ENCODE measurements around the gene ZNF511. TPM values are rescaled to one million over a fixed set of nuclear protein-coding genes. Genes with fewer than 3 reads are reported as not detected.

The ZNF511 gene
- total and polyA plus RNA-seq, 5 donors from 2014 or later: 29.1 to 96.4 (median 77.6) TPM

DNA sequence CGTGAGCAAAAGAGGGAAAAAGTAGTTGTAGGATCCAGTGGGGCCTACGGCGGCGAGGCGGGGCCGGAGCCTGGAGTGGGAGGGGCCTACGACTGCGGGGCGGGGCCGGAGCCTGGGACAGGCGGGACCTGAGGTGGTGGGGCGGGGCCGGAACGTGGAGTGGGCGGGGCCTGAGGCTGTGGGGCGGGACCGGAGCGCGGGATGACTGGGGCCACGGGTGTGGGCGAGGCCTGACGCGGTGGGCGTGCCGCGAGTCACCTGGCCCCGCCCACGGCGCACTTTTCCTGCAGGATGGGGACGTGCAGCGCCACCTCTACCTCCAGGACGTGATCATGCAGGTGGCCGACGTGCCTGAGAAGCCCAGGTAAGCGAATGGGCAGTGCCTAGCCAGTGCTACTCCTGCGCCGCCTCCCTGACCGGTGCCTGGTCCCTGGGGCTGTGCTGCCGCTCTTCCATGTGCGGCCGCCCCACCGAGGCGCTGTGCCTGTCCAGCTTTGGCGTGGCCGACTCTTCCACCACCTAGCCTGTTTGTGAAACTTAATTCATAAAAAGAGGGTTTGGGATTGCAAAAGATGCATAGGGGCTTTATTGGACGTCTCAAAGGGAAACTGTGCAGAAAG is 496 bp downstream of the ZNF511 start:
- Mint-ChIP-seq H3K4me3 (peak overlapping the region; percentile 80 to 87 (median 82)), H3K27me3 (peaks cover 9% of the 10 kb centered on the region), H3K4me1 (peaks cover 10 to 42% (median 19%) of the 10 kb centered on the region in 4 donors), H3K9me3 (peaks cover 0 to 3% (median 0%) of the 10 kb centered on the region in 7 donors), H3K27ac (peak overlapping the region; percentile 43 to 90 (median 65)), H3K36me3 (peaks cover 14% of the 10 kb centered on the region)
- peak overlapping the region; percentile 44 for H3K4me3 ChIP-seq (ENCODE audit: low read depth, low read length)
- H3K4me1 ChIP-seq (ENCODE audit: control insufficient read depth, insufficient read depth, low read length, poor library complexity, severe bottlenecking): peaks cover 18% of the 10 kb centered on the region
- no peaks in the 10 kb centered on the region for H3K27me3 ChIP-seq (ENCODE audit: control insufficient read depth, insufficient read depth, low read length)
- peaks cover 26% of the 10 kb centered on the region for H3K36me3 ChIP-seq (ENCODE audit: control insufficient read depth, insufficient read depth, low read length)
- ATAC-seq (ENCODE audit: low read depth in 2 of 2) (peak; percentile 80 to 82), DNase-seq (peak; percentile 84 to 94 (median 89))
- peak overlapping the region; percentile 99 for H3K27ac ChIP-seq (ENCODE audit: insufficient read depth, low read length, poor library complexity, severe bottlenecking)
- no peaks in the 10 kb centered on the region for H3K9me3 ChIP-seq (ENCODE audit: control insufficient read depth in 2 of 2, low read length in 2 of 2)

DNA sequence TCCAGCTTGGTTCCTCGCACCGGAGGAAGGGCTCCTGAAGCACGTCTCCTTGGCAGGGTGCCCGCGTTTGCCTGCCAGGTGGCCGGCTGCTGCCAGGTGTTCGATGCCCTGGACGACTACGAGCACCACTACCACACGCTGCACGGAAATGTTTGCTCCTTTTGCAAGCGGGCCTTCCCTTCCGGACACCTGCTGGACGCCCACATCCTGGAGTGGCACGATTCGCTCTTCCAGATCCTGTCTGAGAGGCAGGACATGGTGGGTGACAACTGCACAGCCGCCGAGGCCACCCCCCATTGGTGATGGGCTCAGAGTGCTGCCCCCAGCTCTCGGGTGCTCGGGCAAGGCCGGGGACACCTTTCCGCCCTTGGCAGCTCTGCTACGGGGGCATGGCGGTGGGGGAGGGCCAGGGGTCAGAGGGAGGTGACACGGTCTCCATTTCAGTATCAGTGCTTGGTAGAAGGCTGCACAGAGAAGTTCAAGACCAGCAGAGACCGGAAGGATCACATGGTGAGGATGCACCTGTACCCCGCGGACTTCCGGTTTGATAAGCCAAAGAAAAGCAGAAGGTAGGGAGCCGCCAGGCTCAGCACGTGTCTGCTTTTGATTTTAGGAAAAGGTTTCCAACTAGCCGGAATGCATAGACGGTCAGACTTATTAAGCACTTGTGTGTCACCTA is 1.1 kb downstream of the ZNF511 start:
- peak overlapping the region in 2 of 3 donors; percentile 65 for H3K27ac Mint-ChIP-seq
- Histone ChIP-seq H3K27ac (ENCODE audit: insufficient read depth, low read length, poor library complexity, severe bottlenecking) (peak overlapping the region; percentile 99), H3K36me3 (ENCODE audit: control insufficient read depth, insufficient read depth, low read length) (peaks cover 26% of the 10 kb centered on the region), H3K4me1 (ENCODE audit: control insufficient read depth, insufficient read depth, low read length, poor library complexity, severe bottlenecking) (peaks cover 18% of the 10 kb centered on the region), H3K4me3 (ENCODE audit: low read depth, low read length) (no peak overlapping the region), H3K27me3 (ENCODE audit: control insufficient read depth, insufficient read depth, low read length) (no peaks in the 10 kb centered on the region), H3K9me3 (ENCODE audit: control insufficient read depth in 2 of 2, low read length in 2 of 2) (no peaks in the 10 kb centered on the region)
- H3K4me1 Mint-ChIP-seq: peaks cover 10 to 41% (median 16%) of the 10 kb centered on the region in 4 donors
- peaks cover 9% of the 10 kb centered on the region for H3K27me3 Mint-ChIP-seq
- H3K9me3 Mint-ChIP-seq: peaks cover 0 to 3% (median 0%) of the 10 kb centered on the region in 7 donors
- ATAC-seq (ENCODE audit: low read depth in 2 of 2) (no peak), DNase-seq (no peak)
- H3K36me3 Mint-ChIP-seq: peaks cover 11% of the 10 kb centered on the region
- H3K4me3 Mint-ChIP-seq: peak overlapping the region; percentile 76 to 87 (median 82)

DNA sequence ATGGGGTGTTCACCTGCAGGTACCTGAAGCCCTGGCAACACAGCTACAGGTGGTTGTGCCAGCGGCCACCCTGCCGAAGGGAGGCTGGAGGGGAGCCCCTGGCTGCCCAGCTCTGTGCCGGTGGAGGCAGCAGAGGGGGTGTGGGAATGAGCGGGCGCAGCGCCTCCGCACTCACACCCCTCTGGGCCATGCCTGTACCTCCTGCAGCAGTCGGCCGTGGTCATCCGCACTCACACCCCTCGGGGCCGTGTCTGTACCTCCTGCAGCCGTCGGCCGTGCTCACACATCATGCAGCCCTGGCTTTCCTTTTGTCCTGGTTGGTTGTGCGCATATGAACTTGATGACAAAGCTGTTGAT is 1.7 kb downstream of the ZNF511 start:
- peak overlapping the region in 3 of 4 donors; percentile 52 to 76 (median 72) for H3K4me3 Mint-ChIP-seq

DNA sequence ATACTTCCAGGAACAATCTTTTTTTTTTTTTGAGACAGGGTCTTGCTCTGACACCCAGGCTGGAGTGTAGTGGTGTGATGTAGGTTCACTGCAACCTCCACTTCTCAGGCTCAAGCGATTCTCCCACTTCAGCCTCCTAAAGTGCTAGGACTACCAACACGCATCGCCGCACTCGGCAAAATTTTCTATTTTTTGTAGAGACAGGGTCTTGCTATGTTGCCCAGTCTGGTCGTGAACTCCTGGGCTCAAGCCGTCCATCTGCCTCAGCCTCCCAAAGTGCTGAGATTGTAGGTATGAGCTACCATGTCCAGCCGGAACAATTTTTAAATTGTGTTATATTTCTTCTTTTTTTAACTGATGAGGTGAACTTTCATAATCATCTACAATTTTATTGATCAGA is 2.1 kb downstream of the ZNF511 start:
- no peak overlapping the region for H3K27ac Mint-ChIP-seq
- Histone ChIP-seq H3K9me3 (ENCODE audit: control insufficient read depth in 2 of 2, low read length in 2 of 2) (no peaks in the 10 kb centered on the region), H3K4me1 (ENCODE audit: control insufficient read depth, insufficient read depth, low read length, poor library complexity, severe bottlenecking) (peaks cover 18% of the 10 kb centered on the region), H3K36me3 (ENCODE audit: control insufficient read depth, insufficient read depth, low read length) (peaks cover 22% of the 10 kb centered on the region), H3K27me3 (ENCODE audit: control insufficient read depth, insufficient read depth, low read length) (no peaks in the 10 kb centered on the region), H3K4me3 (ENCODE audit: low read depth, low read length) (no peak overlapping the region), H3K27ac (ENCODE audit: insufficient read depth, low read length, poor library complexity, severe bottlenecking) (no peak overlapping the region)
- DNase-seq (no peak), ATAC-seq (ENCODE audit: low read depth in 2 of 2) (no peak)
- peaks cover 11% of the 10 kb centered on the region for H3K36me3 Mint-ChIP-seq
- peaks cover 0 to 3% (median 0%) of the 10 kb centered on the region in 7 donors for H3K9me3 Mint-ChIP-seq
- peaks cover 8 to 32% (median 13%) of the 10 kb centered on the region in 4 donors for H3K4me1 Mint-ChIP-seq
- peak overlapping the region; percentile 43 to 78 (median 54) for H3K4me3 Mint-ChIP-seq
- H3K27me3 Mint-ChIP-seq: peaks cover 9% of the 10 kb centered on the region

More for the DNA sequence above, 1.7 kb downstream of the ZNF511 start:
- Histone ChIP-seq H3K27me3 (ENCODE audit: control insufficient read depth, insufficient read depth, low read length) (no peaks in the 10 kb centered on the region), H3K4me3 (ENCODE audit: low read depth, low read length) (no peak overlapping the region), H3K9me3 (ENCODE audit: control insufficient read depth in 2 of 2, low read length in 2 of 2) (no peaks in the 10 kb centered on the region), H3K36me3 (ENCODE audit: control insufficient read depth, insufficient read depth, low read length) (peaks cover 26% of the 10 kb centered on the region), H3K4me1 (ENCODE audit: control insufficient read depth, insufficient read depth, low read length, poor library complexity, severe bottlenecking) (peaks cover 18% of the 10 kb centered on the region), H3K27ac (ENCODE audit: insufficient read depth, low read length, poor library complexity, severe bottlenecking) (no peak overlapping the region)
- H3K27me3 Mint-ChIP-seq: peaks cover 9% of the 10 kb centered on the region
- no peak for ATAC-seq (ENCODE audit: low read depth in 2 of 2)
- peaks cover 0 to 3% (median 0%) of the 10 kb centered on the region in 7 donors for H3K9me3 Mint-ChIP-seq
- peaks cover 11% of the 10 kb centered on the region for H3K36me3 Mint-ChIP-seq
- peak overlapping the region in 1 of 3 donors; percentile 65 for H3K27ac Mint-ChIP-seq
- peaks cover 10 to 36% (median 13%) of the 10 kb centered on the region in 4 donors for H3K4me1 Mint-ChIP-seq
- no peak for DNase-seq

DNA sequence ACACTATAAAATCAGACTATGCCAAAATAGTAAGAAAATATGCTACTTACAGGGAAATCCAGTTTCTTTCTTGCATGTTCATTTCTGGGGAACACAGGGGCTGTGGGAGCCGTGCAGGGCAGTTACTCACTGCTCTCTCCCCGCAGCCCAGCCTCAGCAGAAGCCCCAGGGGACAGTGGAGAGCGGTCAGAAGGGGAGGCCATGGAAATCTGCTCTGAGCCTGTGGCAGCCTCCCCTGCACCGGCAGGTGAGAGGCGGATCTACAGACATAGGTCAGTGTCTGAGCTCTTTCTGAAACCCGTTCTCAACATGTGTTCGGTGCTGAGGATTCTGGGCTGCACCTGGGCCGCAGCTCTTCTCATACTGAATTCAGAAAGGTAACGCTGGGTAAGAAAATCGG is 2.9 kb downstream of the ZNF511 start:
- H3K27ac ChIP-seq (ENCODE audit: insufficient read depth, low read length, poor library complexity, severe bottlenecking): no peak overlapping the region
- peaks cover 11% of the 10 kb centered on the region for H3K36me3 Mint-ChIP-seq
- H3K4me1 Mint-ChIP-seq: peaks cover 8 to 28% (median 13%) of the 10 kb centered on the region in 4 donors
- H3K4me1 ChIP-seq (ENCODE audit: control insufficient read depth, insufficient read depth, low read length, poor library complexity, severe bottlenecking): peaks cover 18% of the 10 kb centered on the region
- H3K27ac Mint-ChIP-seq: peak overlapping the region in 1 of 3 donors; percentile 64
- ATAC-seq (ENCODE audit: low read depth in 2 of 2): no peak
- H3K4me3 Mint-ChIP-seq: peak overlapping the region in 3 of 4 donors; percentile 7 to 78 (median 52)
- no peaks in the 10 kb centered on the region for H3K9me3 ChIP-seq (ENCODE audit: control insufficient read depth in 2 of 2, low read length in 2 of 2)
- H3K27me3 ChIP-seq (ENCODE audit: control insufficient read depth, insufficient read depth, low read length): no peaks in the 10 kb centered on the region
- no peak for DNase-seq
- H3K4me3 ChIP-seq (ENCODE audit: low read depth, low read length): no peak overlapping the region
- H3K36me3 ChIP-seq (ENCODE audit: control insufficient read depth, insufficient read depth, low read length): peaks cover 22% of the 10 kb centered on the region
- H3K9me3 Mint-ChIP-seq: peaks cover 0 to 3% (median 0%) of the 10 kb centered on the region in 7 donors
- H3K27me3 Mint-ChIP-seq: peaks cover 9% of the 10 kb centered on the region

DNA sequence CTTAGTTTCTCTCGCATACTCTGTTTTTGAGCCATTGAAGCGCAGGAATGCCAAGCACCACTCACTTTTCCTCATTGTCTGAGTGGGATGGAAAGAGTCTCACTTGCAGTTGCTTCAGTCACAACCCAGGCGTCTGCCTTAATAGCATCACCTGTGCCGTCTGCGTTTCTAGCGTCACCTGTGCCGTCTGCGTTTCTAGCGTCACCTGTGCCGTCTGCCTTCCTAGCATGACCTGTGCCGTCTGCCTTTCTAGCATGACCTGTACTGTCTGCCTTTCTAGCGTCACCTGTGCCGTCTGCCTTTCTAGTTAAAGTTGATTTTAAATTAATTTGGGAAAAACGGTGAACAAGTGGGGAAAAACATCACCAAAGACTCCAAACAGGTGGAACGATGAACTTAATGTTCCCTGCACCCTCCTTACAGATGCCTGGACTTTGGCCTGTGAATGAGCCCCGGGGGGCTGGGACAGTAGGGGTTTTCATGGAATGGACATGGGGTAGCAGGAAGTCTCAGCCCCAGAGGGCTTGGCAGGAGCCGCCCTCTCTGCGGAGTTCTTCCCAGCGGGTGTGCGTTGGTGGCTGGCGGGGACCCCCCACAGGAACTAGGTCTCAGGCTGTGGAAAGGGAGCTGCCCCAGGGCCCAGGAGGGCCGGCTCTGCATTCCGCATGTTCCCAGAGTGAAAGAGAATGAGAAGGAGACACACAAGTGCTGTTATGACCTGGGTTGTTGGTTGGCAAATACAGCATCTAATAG is 3.5 kb downstream of the ZNF511 start:
- peaks cover 9% of the 10 kb centered on the region for H3K27me3 Mint-ChIP-seq
- H3K9me3 Mint-ChIP-seq: peaks cover 0 to 3% (median 0%) of the 10 kb centered on the region in 7 donors

DNA sequence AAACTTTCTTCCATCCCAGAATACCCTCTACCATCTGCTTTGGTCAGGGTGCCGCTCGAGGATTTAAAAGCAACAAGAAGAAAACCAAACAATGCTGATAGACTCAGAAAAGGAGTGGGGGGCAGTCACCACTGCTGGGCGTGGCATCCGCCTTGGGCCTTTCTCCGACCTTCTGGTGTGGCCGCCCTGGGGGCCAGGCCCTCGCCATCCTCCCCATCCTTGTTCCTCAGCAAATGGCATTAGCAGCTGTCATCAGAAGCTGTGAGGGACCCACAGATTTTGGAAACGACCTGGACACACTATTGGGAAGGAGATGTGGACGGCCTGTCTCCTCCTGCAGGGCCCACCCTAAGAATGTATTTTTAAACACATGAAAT is 4.0 kb downstream of the ZNF511 start:
- H3K27me3 Mint-ChIP-seq: peaks cover 7% of the 10 kb centered on the region
- Histone ChIP-seq H3K4me1 (ENCODE audit: control insufficient read depth, insufficient read depth, low read length, poor library complexity, severe bottlenecking) (peaks cover 8% of the 10 kb centered on the region), H3K36me3 (ENCODE audit: control insufficient read depth, insufficient read depth, low read length) (peaks cover 22% of the 10 kb centered on the region), H3K9me3 (ENCODE audit: control insufficient read depth in 2 of 2, low read length in 2 of 2) (no peaks in the 10 kb centered on the region), H3K27ac (ENCODE audit: insufficient read depth, low read length, poor library complexity, severe bottlenecking) (no peak overlapping the region), H3K27me3 (ENCODE audit: control insufficient read depth, insufficient read depth, low read length) (no peaks in the 10 kb centered on the region), H3K4me3 (ENCODE audit: low read depth, low read length) (no peak overlapping the region)
- peak overlapping the region in 1 of 3 donors; percentile 69 for H3K27ac Mint-ChIP-seq
- peak overlapping the region in 1 of 4 donors; percentile 52 for H3K4me3 Mint-ChIP-seq
- DNase-seq (no peak), ATAC-seq (ENCODE audit: low read depth in 2 of 2) (no peak)
- peaks cover 0 to 3% (median 0%) of the 10 kb centered on the region in 7 donors for H3K9me3 Mint-ChIP-seq
- H3K36me3 Mint-ChIP-seq: peaks cover 11% of the 10 kb centered on the region
- H3K4me1 Mint-ChIP-seq: peaks cover 2 to 17% (median 7%) of the 10 kb centered on the region in 4 donors

More for the DNA sequence above, 3.5 kb downstream of the ZNF511 start:
- Mint-ChIP-seq H3K27ac (peak overlapping the region in 2 of 3 donors; percentile 64 to 69), H3K4me1 (peaks cover 4 to 22% (median 11%) of the 10 kb centered on the region in 4 donors), H3K4me3 (peak overlapping the region in 2 of 4 donors; percentile 52 to 78), H3K36me3 (peaks cover 11% of the 10 kb centered on the region)
- Histone ChIP-seq H3K9me3 (ENCODE audit: control insufficient read depth in 2 of 2, low read length in 2 of 2) (no peaks in the 10 kb centered on the region), H3K27ac (ENCODE audit: insufficient read depth, low read length, poor library complexity, severe bottlenecking) (no peak overlapping the region), H3K36me3 (ENCODE audit: control insufficient read depth, insufficient read depth, low read length) (peaks cover 22% of the 10 kb centered on the region), H3K4me3 (ENCODE audit: low read depth, low read length) (no peak overlapping the region), H3K27me3 (ENCODE audit: control insufficient read depth, insufficient read depth, low read length) (no peaks in the 10 kb centered on the region), H3K4me1 (ENCODE audit: control insufficient read depth, insufficient read depth, low read length, poor library complexity, severe bottlenecking) (peaks cover 12% of the 10 kb centered on the region)
- DNase-seq (no peak), ATAC-seq (ENCODE audit: low read depth in 2 of 2) (no peak)

Measured in CD4-positive, CD25-positive, alpha-beta regulatory T cell (primary cell).